ENCODE measurements around the gene DIPK1B.

The DIPK1B gene

DNA sequence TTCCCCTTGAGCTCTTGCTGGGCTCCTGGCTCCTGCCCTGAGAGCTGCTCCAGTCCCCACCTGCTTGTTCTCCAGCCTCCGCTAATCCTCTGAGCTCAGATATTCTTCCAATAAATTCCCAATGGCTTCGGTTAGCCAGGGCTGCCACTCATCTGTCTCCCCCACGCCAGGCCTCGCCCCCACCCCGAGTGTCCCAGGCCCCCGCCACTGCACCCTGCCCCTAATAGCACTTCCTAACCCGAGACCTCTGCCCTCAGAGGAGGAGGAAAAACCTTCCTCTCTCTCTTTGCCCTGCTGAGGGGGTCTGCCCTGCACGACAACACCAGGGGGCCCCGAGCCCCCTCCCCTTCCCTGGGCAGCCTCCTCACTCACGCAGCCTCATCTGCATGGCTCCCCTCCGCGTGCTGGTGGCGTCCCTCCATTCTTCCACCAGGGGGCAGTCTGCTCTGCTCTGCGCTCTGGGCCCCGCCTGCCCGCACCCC is 57.4 kb downstream of the DIPK1B start:
- DNase-seq (ENCODE audit: low spot score), result peak; percentile 87

- no peak for DNase-seq (ENCODE audit: low spot score)
These were observed 59.6 kb downstream of the DIPK1B start for GRCh38 chr9:136771907-136772415.

DNA sequence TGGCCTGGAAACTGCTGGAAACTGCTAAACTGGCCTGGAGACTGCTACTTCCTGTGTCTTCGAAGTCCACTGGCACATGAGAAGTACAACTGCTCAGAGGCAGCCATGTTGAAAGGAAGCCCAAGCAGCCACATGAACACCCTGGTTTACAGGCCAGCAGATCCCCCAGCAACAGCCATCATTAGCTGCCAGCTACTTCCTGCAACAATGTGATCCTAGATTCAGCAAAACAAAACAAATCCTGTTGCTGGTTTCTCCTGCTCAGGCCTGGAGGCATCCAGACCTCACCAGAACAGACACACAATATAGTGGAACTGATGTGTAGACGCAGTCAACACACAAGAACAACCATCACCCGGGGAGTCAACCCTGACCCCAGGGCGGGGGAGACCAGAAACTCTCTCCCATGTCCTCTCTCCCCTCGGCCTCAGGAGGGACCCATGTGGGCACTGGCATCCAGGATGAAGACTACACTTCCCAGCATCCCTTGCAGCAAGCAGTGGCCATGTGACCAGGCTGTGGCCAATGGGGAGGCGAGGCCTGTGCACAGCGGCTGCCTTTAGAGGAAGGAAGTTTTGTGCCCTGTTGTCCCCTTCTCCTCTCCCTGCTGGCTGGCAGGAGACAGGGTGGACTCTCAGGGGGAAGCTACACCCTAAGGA is 61.1 kb downstream of the DIPK1B start:
- peak; percentile 73 for DNase-seq (ENCODE audit: low spot score)
